Psoas muscle (tissue), 8 donors: ENCODE results near the gene CLDND1. TPM values are rescaled to one million over a fixed set of nuclear protein-coding genes. Genes with fewer than 3 reads are reported as not detected.

ENCODE experiments used
- ATAC-seq, 4 donors: fragments of 200-7000 bp; cut with Tn5 transposase; one replicate each; pipeline ENCODE4 v1.9.1; 2020; ENCODE audit warnings: moderate library complexity in 3 of 4, mild to moderate bottlenecking in 2 of 4
- DNase-seq, 2 donors: peaks; one replicate each; pipeline ENCODE4 v3.0.0-alpha.2; 2020
- H3K27ac ChIP-seq: fragments of 200-600 bp; one replicate; pipeline ENCODE4 v1.8.0; 2022
- H3K27me3 ChIP-seq, 3 donors: fragments of 200-600 bp in 1 of 3; one replicate each; pipeline versions ENCODE4 v1.6.1 to v1.8.0; 2013 to 2022; ENCODE audit warnings: low read length in 2 of 3, mild to moderate bottlenecking in 2 of 3, moderate library complexity in 1 of 3; ENCODE audit not compliant: insufficient read depth in 3 of 3
- H3K36me3 ChIP-seq, 2 donors: fragments of 200-600 bp in 1 of 2; one replicate each; pipeline versions ENCODE4 v1.6.1 to v1.8.0; 2013 to 2022; ENCODE audit warnings: low read depth in 1 of 2, mild to moderate bottlenecking in 1 of 2, moderate library complexity in 1 of 2; ENCODE audit not compliant: insufficient read depth in 1 of 2
- H3K4me1 ChIP-seq: fragments of 200-600 bp; one replicate; pipeline ENCODE4 v1.8.0; 2022
- H3K4me3 ChIP-seq: fragments of 200-600 bp; one replicate; pipeline ENCODE4 v1.8.0; 2022; ENCODE audit warnings: mild to moderate bottlenecking
- H3K9me3 ChIP-seq: fragments of 200-600 bp; one replicate; pipeline ENCODE4 v1.8.0; 2022
- CTCF ChIP-seq: fragments of 200-600 bp; IDR thresholded peaks from one replicate; pipeline ENCODE4 v1.8.0; 2022; ENCODE audit warnings: antibody characterized with exemption
- WGBS, 3 donors: extraction: QIAGEN DNeasy Blood & Tissue Kit; methylation state at CpG; one replicate each; pipeline versions ENCODE4 v1.1.6 to v1.1.7; 2013; 5-methylcytosine and 5-hydroxymethylcytosine counted together
- intact Hi-C, 2 donors: fragments of 100-400 bp; cut with DNase I; formaldehyde crosslinking; loops; one replicate each; pipeline versions ENCODE4 v1.11.0 to v1.14.2; 2022
- polyA plus RNA-seq, 3 donors: library from polyadenylated mRNA; stranded (reverse); fragments of 200-250 nt; gene quantifications; one replicate each; pipeline ENCODE4 v1.2.3, GENCODE V29; 2013
- total RNA-seq, 4 donors: library from RNA; stranded (reverse); fragmentation: NEBNext Ultra II Directional in 2 of 4; extraction: Animal tissue kit (Norgen Biotek cat#: 25700) in 2 of 4; gene quantifications; one replicate each; pipeline versions ENCODE4 v1.2.1 to v1.2.4, GENCODE V29; 2021 to 2023
- donor health status: healthy with polysubstance abuse.
- donor health status: DM: no; HTN: no; CAD: no; lungs with moderate emphysema.
- donor health status: Bipolar disorder and iron deficiency.
- donor health status: healthy.
- donor health status: DM: yes; HTN: yes; CAD: no.
- donor health status: DM: no; HTN: no; CAD: no.
- donor health status: DM: no; HTN: no; CAD: no.
- donor health status: DM: yes; HTN: yes; CAD: no.

Gene CLDND1
- total and polyA plus RNA-seq, 7 donors = 48.1 to 78.9 (median 63.3) TPM

- TF ChIP-seq CTCF = no peak
- no peaks in the 10 kb centered on the region for H3K27me3 ChIP-seq
- H3K27ac ChIP-seq = no peak overlapping the region
- DNase-seq = no peak
- H3K4me3 ChIP-seq = no peak overlapping the region
- H3K9me3 ChIP-seq = no peaks in the 10 kb centered on the region
- WGBS, 3 donors = 81 to 84% (median 81%) methylated on average over 3 of the region's 3 CpGs
- H3K4me1 ChIP-seq = no peaks in the 10 kb centered on the region
- no peaks in the 10 kb centered on the region for H3K36me3 ChIP-seq
- intact Hi-C loops = no loop called here
- no peak for ATAC-seq
These were observed 17.6 kb upstream of the CLDND1 start for GRCh38 chr3:98540346-98540745.

- H3K36me3 ChIP-seq = no peaks in the 10 kb centered on the region
- H3K27me3 ChIP-seq = no peaks in the 10 kb centered on the region
- H3K27ac ChIP-seq = no peak overlapping the region
- intact Hi-C loops = no loop called here
- H3K4me3 ChIP-seq = no peak overlapping the region
- H3K9me3 ChIP-seq = no peaks in the 10 kb centered on the region
- 82 to 91% (median 89%) methylated on average over 6 of the region's 6 CpGs for WGBS, 3 donors
- ATAC-seq (no peak), DNase-seq (no peak)
- TF ChIP-seq CTCF = no peak
- H3K4me1 ChIP-seq = no peaks in the 10 kb centered on the region
These were observed 13.8 kb upstream of the CLDND1 start for GRCh38 chr3:98536456-98537017.

GRCh38 chr3:98534734-98535133, 12.0 kb upstream of the CLDND1 start:
- DNase-seq = no peak
- Histone ChIP-seq H3K4me3 (no peak overlapping the region), H3K27me3 (no peaks in the 10 kb centered on the region), H3K36me3 (no peaks in the 10 kb centered on the region), H3K27ac (no peak overlapping the region), H3K4me1 (peaks cover 3% of the 10 kb centered on the region), H3K9me3 (no peaks in the 10 kb centered on the region)
- WGBS, 3 donors = 84 to 96% (median 90%) methylated on average over 1 of the region's 1 CpG
- TF ChIP-seq CTCF = no peak
- intact Hi-C loops = no loop called here
- ATAC-seq = no peak

GRCh38 chr3:98534168-98534567, 11.5 kb upstream of the CLDND1 start:
- intact Hi-C loops = no loop called here
- H3K4me3 ChIP-seq = no peak overlapping the region
- no peak for ATAC-seq
- no peak for TF ChIP-seq CTCF
- H3K9me3 ChIP-seq = no peaks in the 10 kb centered on the region
- peaks cover 8% of the 10 kb centered on the region for H3K4me1 ChIP-seq
- WGBS, 3 donors = 95 to 97% (median 96%) methylated on average over 2 of the region's 2 CpGs
- no peak for DNase-seq
- H3K36me3 ChIP-seq = no peaks in the 10 kb centered on the region
- H3K27ac ChIP-seq = no peak overlapping the region
- H3K27me3 ChIP-seq = no peaks in the 10 kb centered on the region
